RWPE2 (cell line): ENCODE results near the gene TMEM170B.

Experiments used
- ATAC-seq: fragments of 200-7000 bp; cut with Tn5 transposase; 3 replicates; pipeline ENCODE4 v1.9.1; 2021; ENCODE audit warnings: low read depth
- DNase-seq: peaks from one replicate; pipeline ENCODE4 v3.0.0-alpha.2; 2020; ENCODE audit warnings: low spot score
- H3K27ac ChIP-seq: fragments of 450-650 bp; 2 replicates; pipeline ENCODE4 v1.5.1; 2017; ENCODE audit warnings: mild to moderate bottlenecking; ENCODE audit not compliant: poor library complexity, severe bottlenecking
- H3K27me3 ChIP-seq: fragments of 250-450 bp; sonication (Bioruptor Pico); 2 replicates; pipeline ENCODE4 v1.5.1; 2021; ENCODE audit warnings: mild to moderate bottlenecking, moderate library complexity; ENCODE audit not compliant: insufficient read depth, poor library complexity, severe bottlenecking
- H3K36me3 ChIP-seq: fragments of 250-450 bp; sonication (Bioruptor Pico); 2 replicates; pipeline ENCODE4 v1.5.1; 2020; ENCODE audit warnings: low read depth, mild to moderate bottlenecking, moderate library complexity
- H3K4me1 ChIP-seq: fragments of 250-450 bp; sonication (Bioruptor Pico); 2 replicates; pipeline ENCODE4 v1.5.1; 2021; ENCODE audit warnings: mild to moderate bottlenecking, moderate library complexity; ENCODE audit not compliant: insufficient read depth, poor library complexity, severe bottlenecking
- H3K4me3 ChIP-seq: fragments of 250-450 bp; sonication (Bioruptor Pico); 2 replicates; pipeline ENCODE4 v1.5.1; 2021; ENCODE audit warnings: mild to moderate bottlenecking, moderate library complexity; ENCODE audit not compliant: severe bottlenecking
- H3K9me3 ChIP-seq: fragments of 250-450 bp; sonication (Bioruptor Pico); 2 replicates; pipeline ENCODE4 v1.5.1; 2021; ENCODE audit warnings: mild to moderate bottlenecking, moderate library complexity; ENCODE audit not compliant: severe bottlenecking
- TF ChIP-seq, protein P1 (sequence below): fragments of 450-650 bp; IDR thresholded peaks from one replicate; pipeline ENCODE4 v1.5.1; 2017; ENCODE audit warnings: mild to moderate bottlenecking, moderate library complexity; ENCODE audit not compliant: poor library complexity, severe bottlenecking

The TMEM170B gene

GRCh38 chr6:11598687-11599086 lies 61.1 kb downstream of the TMEM170B start:
- Histone ChIP-seq H3K4me3 (no peak overlapping the region), H3K27ac (no peak overlapping the region), H3K27me3 (no peaks in the 10 kb centered on the region), H3K36me3 (no peaks in the 10 kb centered on the region), H3K4me1 (no peaks in the 10 kb centered on the region), H3K9me3 (peaks cover 2% of the 10 kb centered on the region)
- ATAC-seq, result no peak
- no peak for DNase-seq
- TF ChIP-seq, protein P1, sequence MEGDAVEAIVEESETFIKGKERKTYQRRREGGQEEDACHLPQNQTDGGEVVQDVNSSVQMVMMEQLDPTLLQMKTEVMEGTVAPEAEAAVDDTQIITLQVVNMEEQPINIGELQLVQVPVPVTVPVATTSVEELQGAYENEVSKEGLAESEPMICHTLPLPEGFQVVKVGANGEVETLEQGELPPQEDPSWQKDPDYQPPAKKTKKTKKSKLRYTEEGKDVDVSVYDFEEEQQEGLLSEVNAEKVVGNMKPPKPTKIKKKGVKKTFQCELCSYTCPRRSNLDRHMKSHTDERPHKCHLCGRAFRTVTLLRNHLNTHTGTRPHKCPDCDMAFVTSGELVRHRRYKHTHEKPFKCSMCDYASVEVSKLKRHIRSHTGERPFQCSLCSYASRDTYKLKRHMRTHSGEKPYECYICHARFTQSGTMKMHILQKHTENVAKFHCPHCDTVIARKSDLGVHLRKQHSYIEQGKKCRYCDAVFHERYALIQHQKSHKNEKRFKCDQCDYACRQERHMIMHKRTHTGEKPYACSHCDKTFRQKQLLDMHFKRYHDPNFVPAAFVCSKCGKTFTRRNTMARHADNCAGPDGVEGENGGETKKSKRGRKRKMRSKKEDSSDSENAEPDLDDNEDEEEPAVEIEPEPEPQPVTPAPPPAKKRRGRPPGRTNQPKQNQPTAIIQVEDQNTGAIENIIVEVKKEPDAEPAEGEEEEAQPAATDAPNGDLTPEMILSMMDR, result no peak

DNA sequence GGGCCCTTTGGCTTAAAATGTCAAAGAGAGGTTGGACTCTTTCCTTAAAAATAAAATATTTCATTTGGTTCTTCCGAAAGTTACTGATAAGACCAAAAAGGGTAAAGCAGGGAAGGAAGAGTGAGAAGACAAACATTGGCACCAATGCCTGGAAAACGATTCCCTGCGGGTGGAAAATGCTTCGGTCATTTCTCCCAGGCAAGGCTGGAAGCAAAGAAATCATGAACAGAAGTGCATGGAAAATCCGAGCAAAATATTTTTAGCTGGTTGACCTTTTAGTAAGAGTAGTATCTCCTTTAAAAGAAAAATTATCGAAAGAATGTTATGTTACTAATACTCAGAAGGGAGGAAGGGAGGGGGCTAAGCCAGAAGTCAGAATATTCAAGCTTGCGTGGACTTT lies 62.7 kb downstream of the TMEM170B start:
- Histone ChIP-seq H3K4me1 (no peaks in the 10 kb centered on the region), H3K27ac (no peak overlapping the region), H3K9me3 (peaks cover under 1% of the 10 kb centered on the region), H3K27me3 (no peaks in the 10 kb centered on the region), H3K36me3 (no peaks in the 10 kb centered on the region), H3K4me3 (no peak overlapping the region)
- DNase-seq (no peak), ATAC-seq (no peak)
- TF ChIP-seq, protein P1, result no peak

- Histone ChIP-seq H3K27me3 (no peaks in the 10 kb centered on the region), H3K36me3 (no peaks in the 10 kb centered on the region), H3K9me3 (no peaks in the 10 kb centered on the region), H3K4me1 (no peaks in the 10 kb centered on the region), H3K27ac (no peak overlapping the region), H3K4me3 (no peak overlapping the region)
- TF ChIP-seq, protein P1, result no peak
- DNase-seq, result no peak
- ATAC-seq, result peak; percentile 27; the same call in 1 of the 3 replicates
These were observed 64.4 kb downstream of the TMEM170B start for GRCh38 chr6:11601776-11602605.

GRCh38 chr6:11604215-11604614 lies 66.7 kb downstream of the TMEM170B start:
- DNase-seq, result no peak
- H3K9me3 ChIP-seq, result no peaks in the 10 kb centered on the region
- no peak for ATAC-seq
- no peak overlapping the region for H3K4me3 ChIP-seq
- no peaks in the 10 kb centered on the region for H3K27me3 ChIP-seq
- TF ChIP-seq, protein P1, result no peak
- no peaks in the 10 kb centered on the region for H3K36me3 ChIP-seq
- H3K4me1 ChIP-seq, result no peaks in the 10 kb centered on the region
- H3K27ac ChIP-seq, result no peak overlapping the region
